GM10248 (cell line): ENCODE measurements around the gene ROBO3.

Experiments
- CTCF ChIA-PET: fragments of 300-600 bp; sonication (Branson Sonifier 250); formaldehyde crosslinking; extraction: SDS; loops from one replicate; lab custom pipeline; 2021; ENCODE audit warnings: antibody characterized with exemption; lab: Yijun Ruan, JAX
- POLR2A ChIA-PET: fragments of 350-650 bp; sonication (Branson Sonifier 250); formaldehyde crosslinking; extraction: SDS; loops from one replicate; lab custom pipeline; 2020; ENCODE audit warnings: antibody characterized with exemption; lab: Yijun Ruan, JAX
- DNase-seq: peaks from one replicate; pipeline ENCODE4 v3.0.0; 2012; ENCODE audit errors: extremely low spot score
- TF ChIP-seq, protein P1 (sequence below): IDR thresholded peaks from 2 replicates; pipeline ENCODE4 v1.5.1; 2012; ENCODE audit warnings: mild to moderate bottlenecking, low read depth; ENCODE audit errors: extremely low read depth, missing control alignments, control extremely low read depth

The ROBO3 gene

DNA sequence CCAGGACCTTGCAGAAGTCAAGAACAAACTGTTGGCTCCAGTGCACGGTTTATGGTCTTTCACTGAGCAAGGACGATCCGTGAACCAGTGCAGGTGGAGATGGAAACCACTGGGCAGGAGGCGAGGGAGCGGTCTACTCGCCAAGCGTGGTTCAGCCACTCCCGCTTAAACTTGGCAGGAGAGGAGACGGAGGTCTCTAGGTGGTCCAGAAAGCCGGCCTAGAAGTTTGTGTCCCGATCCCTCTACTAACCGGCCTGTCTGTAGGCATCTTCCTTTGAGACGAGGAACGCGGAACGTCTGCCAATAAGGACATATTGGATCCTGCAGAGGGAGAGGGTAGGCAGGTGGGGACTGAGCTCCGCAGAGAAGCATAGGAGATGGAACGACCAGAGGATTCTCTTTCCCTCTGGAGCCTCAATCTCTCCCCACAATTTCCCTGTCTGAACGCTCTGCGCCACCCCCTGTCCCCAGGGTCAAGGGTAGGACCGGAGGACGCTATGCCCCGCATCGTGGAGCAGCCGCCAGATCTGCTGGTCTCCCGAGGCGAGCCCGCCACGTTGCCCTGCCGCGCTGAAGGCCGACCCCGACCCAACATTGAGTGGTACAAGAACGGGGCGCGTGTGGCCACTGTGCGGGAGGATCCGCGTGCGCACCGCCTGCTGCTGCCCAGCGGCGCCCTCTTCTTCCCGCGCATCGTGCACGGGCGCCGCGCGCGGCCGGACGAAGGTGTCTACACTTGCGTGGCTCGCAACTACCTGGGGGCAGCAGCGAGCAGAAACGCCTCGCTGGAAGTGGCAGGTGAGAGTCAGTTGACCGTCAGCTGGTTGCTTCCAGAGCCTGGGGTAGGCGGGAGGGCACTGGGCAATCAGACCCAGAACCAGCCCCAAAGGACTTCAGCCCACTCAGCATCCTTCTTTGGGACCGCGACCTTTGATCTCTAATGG is 3.4 kb downstream of the ROBO3 start:
- CTCF ChIA-PET: no interaction called here
- POLR2A ChIA-PET: no interaction called here
- DNase-seq: no peak
- TF ChIP-seq, protein P1, sequence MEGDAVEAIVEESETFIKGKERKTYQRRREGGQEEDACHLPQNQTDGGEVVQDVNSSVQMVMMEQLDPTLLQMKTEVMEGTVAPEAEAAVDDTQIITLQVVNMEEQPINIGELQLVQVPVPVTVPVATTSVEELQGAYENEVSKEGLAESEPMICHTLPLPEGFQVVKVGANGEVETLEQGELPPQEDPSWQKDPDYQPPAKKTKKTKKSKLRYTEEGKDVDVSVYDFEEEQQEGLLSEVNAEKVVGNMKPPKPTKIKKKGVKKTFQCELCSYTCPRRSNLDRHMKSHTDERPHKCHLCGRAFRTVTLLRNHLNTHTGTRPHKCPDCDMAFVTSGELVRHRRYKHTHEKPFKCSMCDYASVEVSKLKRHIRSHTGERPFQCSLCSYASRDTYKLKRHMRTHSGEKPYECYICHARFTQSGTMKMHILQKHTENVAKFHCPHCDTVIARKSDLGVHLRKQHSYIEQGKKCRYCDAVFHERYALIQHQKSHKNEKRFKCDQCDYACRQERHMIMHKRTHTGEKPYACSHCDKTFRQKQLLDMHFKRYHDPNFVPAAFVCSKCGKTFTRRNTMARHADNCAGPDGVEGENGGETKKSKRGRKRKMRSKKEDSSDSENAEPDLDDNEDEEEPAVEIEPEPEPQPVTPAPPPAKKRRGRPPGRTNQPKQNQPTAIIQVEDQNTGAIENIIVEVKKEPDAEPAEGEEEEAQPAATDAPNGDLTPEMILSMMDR: no peak

DNA sequence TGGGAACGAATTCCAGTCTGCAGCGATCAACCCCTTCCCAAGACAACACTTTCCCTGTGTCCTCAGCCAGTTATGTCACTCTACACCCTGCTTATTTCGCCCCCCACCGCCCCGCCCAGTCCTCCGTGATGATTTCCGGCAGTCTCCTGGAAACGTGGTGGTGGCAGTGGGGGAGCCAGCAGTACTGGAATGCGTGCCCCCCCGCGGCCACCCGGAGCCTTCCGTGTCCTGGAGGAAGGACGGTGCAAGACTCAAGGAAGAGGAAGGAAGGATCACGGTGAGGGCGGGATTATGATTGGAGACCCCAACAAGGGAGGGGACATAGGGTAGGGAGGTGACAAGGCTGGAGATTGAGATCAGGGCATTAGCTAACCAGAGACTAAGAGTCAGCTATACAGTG is 4.1 kb downstream of the ROBO3 start:
- CTCF ChIA-PET: interaction anchor here (0.9 kb wide), 1 partner anchor 200 kb away, joined by 3 read pairs; no protein-coding TSS in a partner anchor
- TF ChIP-seq, protein P1: no peak
- POLR2A ChIA-PET: no interaction called here
- DNase-seq: no peak

DNA sequence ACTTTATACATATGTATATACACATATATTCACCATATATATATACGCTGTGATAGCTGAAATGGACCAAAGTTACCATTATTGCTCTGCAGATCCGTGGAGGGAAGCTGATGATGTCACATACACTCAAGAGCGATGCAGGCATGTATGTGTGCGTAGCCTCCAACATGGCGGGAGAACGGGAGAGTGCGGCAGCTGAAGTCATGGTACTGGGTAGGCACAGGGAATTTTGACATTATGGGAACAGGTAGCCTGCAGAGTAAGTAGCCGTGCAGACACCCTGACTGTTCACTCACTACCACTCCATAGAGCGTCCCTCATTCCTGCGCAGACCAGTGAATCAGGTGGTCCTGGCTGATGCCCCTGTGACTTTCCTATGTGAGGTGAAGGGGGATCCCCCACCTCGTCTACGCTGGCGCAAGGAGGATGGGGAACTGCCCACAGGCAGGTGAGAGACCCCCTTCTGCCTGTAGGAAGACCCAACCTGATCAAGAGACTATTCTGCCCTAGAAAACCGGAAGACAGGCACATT is 4.7 kb downstream of the ROBO3 start:
- DNase-seq: no peak
- ChIA-PET CTCF (interaction anchor here (0.9 kb wide), 1 partner anchor 201 kb away, joined by 3 read pairs; no protein-coding TSS in a partner anchor), POLR2A (no interaction called here)
- TF ChIP-seq, protein P1: no peak

DNA sequence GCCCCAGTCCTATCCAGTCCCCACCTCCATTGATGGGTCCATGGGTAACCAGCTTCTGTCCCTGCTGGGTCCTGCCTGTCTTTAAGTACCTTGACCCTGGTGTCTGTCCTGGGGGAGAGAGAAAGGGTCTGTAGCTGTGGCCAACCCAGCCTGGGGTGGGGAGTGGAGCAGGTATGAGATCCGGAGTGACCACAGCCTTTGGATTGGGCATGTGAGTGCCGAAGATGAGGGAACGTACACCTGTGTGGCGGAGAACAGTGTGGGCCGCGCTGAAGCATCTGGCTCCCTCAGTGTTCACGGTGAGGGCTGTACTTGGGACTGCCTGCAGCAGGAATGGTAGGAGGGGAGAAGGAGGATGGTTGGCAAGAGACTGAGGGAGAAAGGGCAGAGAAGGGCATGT is 5.2 kb downstream of the ROBO3 start:
- TF ChIP-seq, protein P1: no peak
- DNase-seq: no peak
- ChIA-PET CTCF (interaction anchor here (1.5 kb wide), 1 partner anchor 177 kb away, joined by 3 read pairs; no protein-coding TSS in a partner anchor), POLR2A (no interaction called here)

DNA sequence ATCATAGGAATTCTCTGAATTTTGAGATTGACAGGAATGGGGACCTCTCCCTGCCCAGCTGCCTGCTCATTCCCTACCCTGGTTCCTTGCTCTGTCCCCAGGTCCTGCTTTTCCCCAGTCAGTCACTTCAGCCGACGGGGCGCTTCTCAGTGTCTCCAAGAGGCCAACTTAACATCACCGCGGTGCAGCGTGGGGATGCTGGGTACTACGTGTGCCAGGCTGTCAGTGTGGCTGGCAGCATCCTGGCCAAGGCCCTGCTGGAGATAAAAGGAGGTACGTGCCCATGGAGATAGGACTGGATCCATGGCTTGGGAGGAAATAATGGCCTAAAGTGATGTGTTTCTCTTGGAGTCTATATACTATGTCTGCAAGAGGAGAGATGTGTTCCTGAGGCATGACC is 7.0 kb downstream of the ROBO3 start:
- ChIA-PET CTCF (interaction anchor here (1.3 kb wide), 1 partner anchor 13 kb away, joined by 3 read pairs; no protein-coding TSS in a partner anchor), POLR2A (no interaction called here)
- TF ChIP-seq, protein P1: no peak
- no peak for DNase-seq

DNA sequence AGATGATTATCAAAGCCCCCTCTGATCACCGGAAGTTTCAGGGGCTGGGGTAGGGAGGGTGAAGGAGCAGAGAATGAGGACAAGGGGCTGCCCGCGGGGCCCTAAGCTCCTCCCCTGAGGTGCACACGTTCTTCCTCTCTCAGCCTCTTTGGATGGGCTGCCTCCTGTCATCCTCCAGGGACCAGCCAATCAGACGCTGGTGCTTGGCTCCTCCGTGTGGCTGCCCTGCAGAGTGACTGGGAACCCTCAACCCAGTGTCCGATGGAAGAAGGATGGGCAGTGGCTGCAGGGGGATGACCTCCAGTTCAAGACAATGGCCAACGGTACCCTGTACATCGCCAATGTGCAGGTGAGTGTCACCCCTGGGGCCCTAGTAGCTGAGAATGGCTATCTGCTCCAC is 7.5 kb downstream of the ROBO3 start:
- no peak for DNase-seq
- TF ChIP-seq, protein P1: no peak
- CTCF ChIA-PET: no interaction called here
- POLR2A ChIA-PET: no interaction called here
